ENCODE results near the gene LZTR1. TPM values are rescaled to one million over a fixed set of nuclear protein-coding genes. Genes with fewer than 3 reads are reported as not detected.
"Not testable (repeated sequence)": the region's sequence is repeated elsewhere in the genome, so short reads cannot be mapped to it uniquely, and the experiment has no call there.

The LZTR1 gene
- 10 to 100 TPM; 60.0 to 71.9 TPM for total RNA-seq
- polyA plus RNA-seq (ENCODE audit: insufficient read length in 6 of 6) = 10 to 100 TPM; 43.0 to 64.9 (median 56.2) TPM
- long read RNA-seq, donor 1 = 0 reads
- long read RNA-seq, donor 2, full-length matches to known transcripts = 2 of 49 reads
- long read RNA-seq, donor 2, partial matches to known transcripts = 47 of 49 reads
- long read RNA-seq, donor 2, other reads (novel, unspliced or antisense) = 0 of 49 reads
- long read RNA-seq, donor 3, full-length matches to known transcripts = 3 of 29 reads
- long read RNA-seq, donor 3, partial matches to known transcripts = 9 of 29 reads
- long read RNA-seq, donor 3, other reads (novel, unspliced or antisense) = 17 of 29 reads
- long read RNA-seq, donor 4, full-length matches to known transcripts = 3 of 6 reads
- long read RNA-seq, donor 4, partial matches to known transcripts = 0 of 6 reads
- long read RNA-seq, donor 4, other reads (novel, unspliced or antisense) = 3 of 6 reads
- long read RNA-seq, donor 5, full-length matches to known transcripts = 3 of 50 reads
- long read RNA-seq, donor 5, partial matches to known transcripts = 47 of 50 reads
- long read RNA-seq, donor 5, other reads (novel, unspliced or antisense) = 0 of 50 reads
- long read RNA-seq, donor 6, full-length matches to known transcripts = 2 of 2 reads
- long read RNA-seq, donor 6, partial matches to known transcripts = 0 of 2 reads
- long read RNA-seq, donor 6, other reads (novel, unspliced or antisense) = 0 of 2 reads
- long read RNA-seq, donor 7, full-length matches to known transcripts = 1 of 1 reads
- long read RNA-seq, donor 7, partial matches to known transcripts = 0 of 1 reads
- long read RNA-seq, donor 7, other reads (novel, unspliced or antisense) = 0 of 1 reads
- long read RNA-seq, donor 8, partial matches to known transcripts = 84 of 96 reads
- long read RNA-seq, donor 8, other reads (novel, unspliced or antisense) = 12 of 96 reads
- long read RNA-seq, donor 9 = 0 reads
- long read RNA-seq, donor 10, full-length matches to known transcripts = 5 of 14 reads
- long read RNA-seq, donor 10, partial matches to known transcripts = 9 of 14 reads
- long read RNA-seq, donor 10, other reads (novel, unspliced or antisense) = 0 of 14 reads
- long read RNA-seq, donor 11, full-length matches to known transcripts = 6 of 6 reads
- long read RNA-seq, donor 11, partial matches to known transcripts = 0 of 6 reads
- long read RNA-seq, donor 11, other reads (novel, unspliced or antisense) = 0 of 6 reads
- long read RNA-seq, donor 12, full-length matches to known transcripts = 2 of 2 reads
- long read RNA-seq, donor 12, partial matches to known transcripts = 0 of 2 reads
- long read RNA-seq, donor 12, other reads (novel, unspliced or antisense) = 0 of 2 reads

DNA sequence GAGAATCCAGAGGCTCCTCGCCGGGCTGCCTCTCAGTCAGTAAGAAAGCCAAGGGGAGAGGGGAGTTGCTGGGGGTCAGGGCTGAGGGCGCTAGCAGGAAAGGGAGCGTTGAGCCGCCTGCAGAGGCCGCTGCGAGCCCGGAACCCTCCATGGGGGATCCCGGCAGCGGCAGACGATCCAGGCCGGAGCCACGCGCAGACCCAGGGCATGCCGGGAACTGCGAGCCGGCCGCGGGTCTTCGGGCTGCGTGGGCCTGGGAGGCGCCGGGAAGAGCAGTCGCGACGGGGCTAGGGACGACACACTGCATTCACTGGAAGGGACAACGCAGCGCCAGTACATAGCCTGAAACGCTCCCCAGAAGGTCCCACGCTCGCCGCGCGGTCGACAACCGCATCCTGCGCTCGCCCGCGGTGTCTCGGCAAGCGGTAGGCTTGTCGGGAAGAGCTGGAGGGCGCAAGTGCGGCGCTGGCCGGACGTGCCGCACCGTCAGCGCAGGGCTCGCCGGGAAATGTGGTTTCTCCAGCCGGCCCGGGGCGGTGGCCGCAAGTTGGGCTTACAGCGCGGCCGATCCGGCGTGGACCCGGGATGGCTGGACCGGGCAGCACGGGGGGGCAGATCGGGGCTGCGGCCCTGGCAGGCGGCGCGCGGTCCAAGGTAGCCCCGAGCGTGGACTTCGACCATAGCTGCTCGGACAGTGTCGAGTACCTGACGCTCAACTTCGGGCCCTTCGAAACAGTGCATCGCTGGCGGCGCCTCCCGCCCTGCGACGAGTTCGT is at the start of gene LZTR1:
LZTR1 (plus strand) TSS at position 511 of the 776 bp plus-strand sequence; CDS start at position 586, 75 bp downstream.
- Histone ChIP-seq H3K36me3 (peaks cover 0 to 15% of the 10 kb centered on the region in 2 donors), H3K9me3 (peaks cover 0 to 7% of the 10 kb centered on the region in 2 donors), H3K27me3 (no peaks in the 10 kb centered on the region), H3K27ac (peak within 1 kb of the TSS; percentile 92 to 93), H3K4me3 (peak within 1 kb of the TSS; percentile 74 to 84), H3K4me1 (peaks cover 8 to 39% of the 10 kb centered on the region in 2 donors)
- intact Hi-C loops (cut with DNase I) = no loop called here
- TF ChIP-seq, protein P1, sequence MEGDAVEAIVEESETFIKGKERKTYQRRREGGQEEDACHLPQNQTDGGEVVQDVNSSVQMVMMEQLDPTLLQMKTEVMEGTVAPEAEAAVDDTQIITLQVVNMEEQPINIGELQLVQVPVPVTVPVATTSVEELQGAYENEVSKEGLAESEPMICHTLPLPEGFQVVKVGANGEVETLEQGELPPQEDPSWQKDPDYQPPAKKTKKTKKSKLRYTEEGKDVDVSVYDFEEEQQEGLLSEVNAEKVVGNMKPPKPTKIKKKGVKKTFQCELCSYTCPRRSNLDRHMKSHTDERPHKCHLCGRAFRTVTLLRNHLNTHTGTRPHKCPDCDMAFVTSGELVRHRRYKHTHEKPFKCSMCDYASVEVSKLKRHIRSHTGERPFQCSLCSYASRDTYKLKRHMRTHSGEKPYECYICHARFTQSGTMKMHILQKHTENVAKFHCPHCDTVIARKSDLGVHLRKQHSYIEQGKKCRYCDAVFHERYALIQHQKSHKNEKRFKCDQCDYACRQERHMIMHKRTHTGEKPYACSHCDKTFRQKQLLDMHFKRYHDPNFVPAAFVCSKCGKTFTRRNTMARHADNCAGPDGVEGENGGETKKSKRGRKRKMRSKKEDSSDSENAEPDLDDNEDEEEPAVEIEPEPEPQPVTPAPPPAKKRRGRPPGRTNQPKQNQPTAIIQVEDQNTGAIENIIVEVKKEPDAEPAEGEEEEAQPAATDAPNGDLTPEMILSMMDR (IDR thresholded peaks at IDR 0.05) = peak; percentile 34 to 39
- peak; percentile 85 to 97 (median 90) for DNase-seq
- peak; percentile 93 for ATAC-seq

DNA sequence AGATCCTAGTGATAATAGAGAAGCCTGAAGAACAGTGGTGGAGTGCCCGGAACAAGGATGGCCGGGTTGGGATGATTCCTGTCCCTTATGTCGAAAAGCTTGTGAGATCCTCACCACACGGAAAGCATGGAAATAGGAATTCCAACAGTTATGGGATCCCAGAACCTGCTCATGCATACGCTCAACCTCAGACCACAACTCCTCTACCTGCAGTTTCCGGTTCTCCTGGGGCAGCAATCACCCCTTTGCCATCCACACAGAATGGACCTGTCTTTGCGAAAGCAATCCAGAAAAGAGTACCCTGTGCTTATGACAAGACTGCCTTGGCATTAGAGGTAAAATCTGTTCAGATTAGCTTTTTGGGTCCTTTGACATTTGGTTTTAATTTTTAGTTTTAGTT is 48.2 kb upstream of the LZTR1 start:
- peaks cover 12 to 55% of the 10 kb centered on the region in 2 donors for H3K4me1 ChIP-seq
- peaks cover 0 to 37% of the 10 kb centered on the region in 2 donors for H3K36me3 ChIP-seq
- no peaks in the 10 kb centered on the region for H3K9me3 ChIP-seq
- H3K27ac ChIP-seq = no peak overlapping the region
- DNase-seq (no peak), ATAC-seq (no peak)
- TF ChIP-seq, protein P1 (IDR thresholded peaks at IDR 0.05) = no peak
- no peaks in the 10 kb centered on the region for H3K27me3 ChIP-seq
- intact Hi-C loops (cut with DNase I) = no loop called here
- H3K4me3 ChIP-seq = no peak overlapping the region

DNA sequence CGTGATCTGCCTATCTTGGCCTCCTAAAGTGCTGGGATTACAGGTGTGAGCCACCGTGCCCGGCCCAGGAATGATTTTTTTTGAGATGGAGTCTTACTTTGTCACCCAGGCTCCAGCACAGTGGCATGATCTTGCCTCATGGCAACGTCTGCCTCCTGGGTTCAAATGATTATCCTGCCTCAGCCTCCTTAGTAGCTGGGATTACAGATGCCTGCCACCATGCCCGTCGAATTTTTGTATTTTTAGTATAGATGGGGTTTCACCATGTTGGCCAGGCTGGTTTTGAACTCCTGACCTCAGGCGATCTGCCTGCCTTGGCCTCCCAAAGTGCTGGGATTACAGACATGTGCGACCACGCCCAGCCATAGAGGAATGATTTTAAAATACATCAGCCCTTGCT is 47.0 kb upstream of the LZTR1 start:
- H3K27ac ChIP-seq; intact Hi-C loops (cut with DNase I); H3K9me3 ChIP-seq; DNase-seq; H3K27me3 ChIP-seq; H3K4me3 ChIP-seq; ATAC-seq: not testable (repeated sequence)
- peaks cover 15 to 56% of the 10 kb centered on the region in 2 donors for H3K4me1 ChIP-seq
- peaks cover 0 to 37% of the 10 kb centered on the region in 2 donors for H3K36me3 ChIP-seq

DNA sequence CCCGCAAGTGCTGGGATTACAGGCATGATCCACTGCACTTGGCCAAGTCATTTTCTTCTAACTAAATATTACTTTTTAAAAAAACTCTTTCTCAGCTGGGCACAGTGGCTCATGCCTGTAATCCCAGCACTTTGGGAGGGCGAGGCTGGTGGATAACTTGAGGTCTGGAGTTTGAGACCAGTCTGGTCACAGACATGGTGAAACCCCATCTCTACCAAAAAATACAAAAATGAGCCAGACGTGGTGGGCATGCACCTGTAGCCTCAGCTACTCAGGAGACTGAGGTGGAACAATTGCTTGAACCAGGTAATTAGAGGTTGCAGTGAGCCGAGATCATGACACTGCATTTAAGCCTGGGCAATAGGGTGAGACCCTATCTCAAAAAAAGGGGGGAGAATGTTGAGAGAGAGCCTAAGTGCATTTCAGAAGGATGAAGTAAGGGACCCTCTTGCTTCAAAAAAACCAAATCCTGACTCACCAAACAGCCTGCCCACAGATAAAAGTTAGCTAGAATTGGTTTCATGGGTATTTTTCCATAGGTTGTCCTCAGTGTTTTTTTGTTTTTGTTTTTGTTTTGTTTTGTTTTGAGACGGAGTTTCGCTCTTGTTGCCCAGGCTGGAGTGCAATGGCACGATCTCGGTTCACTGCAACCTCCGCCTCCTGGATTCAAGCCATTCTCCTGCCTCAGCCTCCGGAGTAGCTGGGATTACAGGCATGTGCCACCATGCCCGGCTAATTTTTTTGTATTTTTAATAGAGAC is 46.1 kb upstream of the LZTR1 start:
- DNase-seq; ATAC-seq; H3K4me3 ChIP-seq; intact Hi-C loops (cut with DNase I); H3K9me3 ChIP-seq; H3K27me3 ChIP-seq: not testable (repeated sequence)
- Histone ChIP-seq H3K27ac (peak overlapping the region in 1 of 2 donors; percentile 28), H3K36me3 (peaks cover 0 to 37% of the 10 kb centered on the region in 2 donors), H3K4me1 (peaks cover 15 to 60% of the 10 kb centered on the region in 2 donors)

Measured in left lung (tissue), 14 donors.